ENCODE results near the gene LDLRAD4.

Gene LDLRAD4

DNA sequence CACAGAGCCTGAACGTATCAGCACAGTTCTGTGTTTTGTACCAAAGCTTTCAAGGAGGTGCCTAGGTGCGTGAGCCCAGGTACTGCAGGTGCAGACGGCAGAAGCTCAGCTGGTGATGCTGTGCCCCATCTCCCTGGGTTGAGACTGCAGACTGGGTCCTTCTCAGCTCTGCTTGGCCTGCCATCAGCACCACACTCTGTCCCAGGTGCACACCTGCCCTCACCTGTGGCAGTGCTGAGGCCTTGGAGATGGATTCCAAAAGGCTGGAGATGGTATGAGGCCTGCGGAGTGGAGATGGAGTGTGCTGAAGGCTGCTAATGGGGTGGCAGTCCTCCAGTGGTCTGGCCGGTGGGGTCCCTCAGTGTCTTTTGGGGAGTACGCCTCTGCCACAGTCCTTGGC is 9.3 kb downstream of the LDLRAD4 start:
- DNase-seq (ENCODE audit: low read depth, low spot score), result no peak

GRCh38 chr18:13229001-13229671 is 10.6 kb downstream of the LDLRAD4 start:
- DNase-seq (ENCODE audit: low read depth, low spot score), result no peak

- DNase-seq (ENCODE audit: low read depth, low spot score), result no peak
These were observed 12.6 kb downstream of the LDLRAD4 start for GRCh38 chr18:13231151-13231550.

DNA sequence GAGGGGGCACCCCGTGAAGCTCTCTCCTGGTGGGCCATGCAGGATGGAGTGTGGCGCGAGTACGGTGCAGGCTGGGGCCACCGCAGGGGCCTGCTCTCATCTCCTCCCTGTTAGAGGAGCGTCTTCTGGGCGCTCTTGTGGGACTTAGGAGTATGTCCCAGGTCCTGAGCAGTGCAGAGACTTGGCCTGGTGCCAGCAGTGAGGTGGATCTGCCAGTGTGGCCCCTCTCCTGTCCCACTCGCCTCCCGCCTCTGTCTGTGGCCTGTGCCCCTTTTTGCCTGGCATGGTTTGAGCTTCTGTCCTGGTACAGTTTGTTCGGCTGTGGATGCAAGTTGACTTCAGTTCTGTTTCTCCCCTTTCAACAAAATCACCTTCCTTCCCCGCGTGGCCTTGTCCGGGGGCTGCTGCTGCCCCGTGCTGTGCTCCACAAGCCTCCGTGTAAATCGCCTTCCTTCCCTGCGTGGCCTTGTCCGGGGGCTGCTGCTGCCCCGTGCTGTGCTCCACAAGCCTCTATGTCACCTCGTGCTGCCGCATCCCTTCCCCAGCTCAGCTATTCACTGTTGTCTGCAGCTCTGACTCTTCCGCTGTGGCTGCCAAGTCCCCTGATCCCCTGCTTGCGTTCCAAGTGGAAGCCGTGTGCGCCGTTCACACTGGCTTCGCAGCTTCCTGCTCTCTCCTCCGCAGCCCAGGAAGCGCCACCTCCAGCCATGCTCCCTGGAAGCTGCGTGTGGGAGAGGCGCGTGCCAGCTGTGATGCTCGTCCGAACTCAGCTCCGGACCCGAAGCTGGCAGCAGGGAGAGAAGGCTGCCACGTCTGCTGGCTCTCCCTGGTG is 13.7 kb downstream of the LDLRAD4 start:
- no peak for DNase-seq (ENCODE audit: low read depth, low spot score)

- DNase-seq (ENCODE audit: low read depth, low spot score), result no peak
These were observed 14.6 kb downstream of the LDLRAD4 start for GRCh38 chr18:13232971-13233786.

DNA sequence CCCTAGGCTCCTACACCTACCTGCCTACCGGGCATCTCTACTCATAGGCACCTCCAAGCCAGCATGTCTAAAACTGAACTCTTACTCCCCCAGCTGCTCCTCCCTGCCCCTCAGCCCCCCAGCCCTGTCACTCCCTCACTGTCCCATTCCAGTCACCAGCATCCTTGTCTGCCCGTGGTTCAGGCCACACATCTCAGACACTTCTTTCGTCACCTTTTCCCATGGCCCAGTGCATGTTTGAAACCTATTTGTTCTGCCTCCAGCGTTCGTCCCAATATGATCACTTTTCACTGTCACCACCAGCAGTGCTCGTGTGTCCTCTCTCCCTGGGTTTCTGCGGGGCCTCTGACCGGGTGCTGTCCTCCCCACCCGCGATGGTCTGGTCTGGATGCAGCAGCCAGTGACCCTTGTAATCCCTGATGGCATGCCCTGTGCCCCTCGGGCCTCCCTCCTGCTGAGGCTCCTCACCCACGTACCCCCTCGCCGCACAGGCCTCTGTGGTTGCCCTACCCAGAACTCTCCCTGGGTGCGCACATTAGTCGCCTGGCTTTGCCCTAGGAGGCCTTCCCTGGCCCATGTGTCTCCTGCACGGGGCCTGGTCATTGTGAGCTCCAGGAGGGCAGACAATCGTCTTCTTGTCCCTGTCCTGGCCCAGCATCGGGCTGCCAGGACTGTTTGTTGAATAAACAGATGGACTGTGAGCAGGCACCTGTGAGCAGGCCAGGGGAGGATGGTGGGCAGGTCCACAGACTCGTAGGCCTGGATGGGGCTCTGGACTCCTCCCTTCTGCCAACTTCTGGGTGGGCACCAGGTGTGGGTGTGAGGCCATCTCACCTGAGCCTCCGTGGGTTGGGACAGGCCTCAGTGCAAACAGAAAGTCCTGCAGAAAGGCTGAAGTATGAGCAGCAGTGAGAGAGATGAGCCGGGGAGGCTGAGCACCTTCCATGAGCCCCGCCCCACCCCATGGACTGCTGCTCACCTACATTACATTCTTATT is 15.5 kb downstream of the LDLRAD4 start:
- no peak for DNase-seq (ENCODE audit: low read depth, low spot score)

GRCh38 chr18:13235421-13235831 is 16.9 kb downstream of the LDLRAD4 start:
- DNase-seq (ENCODE audit: low read depth, low spot score), result no peak

- no peak for DNase-seq (ENCODE audit: low read depth, low spot score)
These were observed 17.4 kb downstream of the LDLRAD4 start for GRCh38 chr18:13235981-13236380.

DNA sequence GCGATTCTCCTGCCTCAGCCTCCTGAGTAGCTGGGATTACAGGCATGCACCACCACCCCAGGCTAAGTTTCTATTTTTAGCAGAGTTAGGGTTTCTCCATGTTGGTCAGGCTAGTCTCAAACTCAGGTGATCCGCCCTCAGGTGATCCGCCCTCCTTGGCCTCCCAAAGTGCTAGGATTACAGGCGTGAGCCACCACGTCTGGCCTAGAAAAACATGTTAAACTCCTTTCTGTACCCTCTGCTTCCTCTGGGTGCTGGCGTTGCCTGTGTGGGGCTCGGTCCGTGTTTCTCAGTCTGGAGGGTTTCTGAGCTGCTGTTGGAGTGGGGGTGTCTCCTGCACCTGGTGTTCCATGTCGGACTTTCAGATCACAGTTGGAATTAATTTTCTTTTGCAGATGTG is 17.9 kb downstream of the LDLRAD4 start:
- DNase-seq (ENCODE audit: low read depth, low spot score), result no peak

DNA sequence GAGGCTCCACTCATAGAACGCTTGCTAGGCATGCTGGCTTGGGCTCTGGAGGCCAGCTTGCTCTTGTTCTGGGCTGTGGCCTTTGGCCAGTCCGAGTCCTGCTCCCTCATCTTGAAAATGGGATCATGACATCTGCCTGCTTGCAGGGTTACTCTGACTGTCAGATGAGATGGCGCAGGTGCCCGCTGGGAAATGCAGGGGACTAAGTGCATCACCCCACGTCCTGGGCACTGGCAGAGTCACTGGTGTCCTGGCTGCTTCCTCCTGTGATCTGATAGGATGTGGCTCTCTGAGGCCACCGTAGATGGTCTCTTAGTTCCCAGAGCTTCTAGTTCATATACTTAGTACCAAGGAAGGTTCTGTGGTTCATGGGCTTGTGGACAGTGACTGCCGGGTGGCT is 18.5 kb downstream of the LDLRAD4 start:
- DNase-seq (ENCODE audit: low read depth, low spot score), result no peak

GRCh38 chr18:13237641-13238040 is 19.1 kb downstream of the LDLRAD4 start:
- DNase-seq (ENCODE audit: low read depth, low spot score), result no peak

DNA sequence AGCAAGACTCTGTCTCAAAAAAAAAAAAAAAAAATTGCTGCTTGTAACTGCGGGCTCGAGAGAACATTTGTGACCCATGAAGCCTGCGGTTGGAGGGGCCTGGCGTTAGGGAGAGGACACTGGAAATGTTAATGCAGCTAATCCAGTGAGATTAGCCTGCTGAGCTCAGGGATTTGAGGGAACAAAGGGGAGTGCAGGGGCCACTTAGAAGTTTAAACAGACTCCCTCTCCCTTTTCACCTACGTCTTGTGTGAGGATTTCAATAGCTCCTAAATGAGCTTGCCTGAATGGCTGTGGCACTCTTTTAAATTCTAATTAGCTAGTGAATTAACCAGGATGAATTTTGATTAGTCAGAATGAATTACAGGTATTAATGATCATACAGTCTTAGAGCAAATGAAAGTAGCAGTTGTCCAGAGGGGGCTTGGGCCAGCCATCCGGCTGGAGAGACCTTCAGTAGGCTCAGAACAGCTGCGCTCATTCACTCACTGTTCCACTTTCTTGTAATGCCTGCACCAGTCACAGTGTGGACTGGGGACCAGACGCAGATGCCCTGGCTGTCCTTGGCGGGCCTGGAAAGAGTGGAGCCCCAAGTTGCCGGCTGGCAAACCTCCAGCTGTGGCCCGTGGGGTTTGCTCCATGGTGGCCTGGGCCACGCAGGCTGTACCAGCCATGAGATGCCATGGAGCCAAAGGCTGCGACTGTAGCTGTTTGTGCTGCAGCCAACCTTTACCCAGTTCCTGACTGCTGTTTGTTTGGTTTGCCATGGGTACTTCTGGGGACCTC is 20.8 kb downstream of the LDLRAD4 start:
- peak; percentile 50 for DNase-seq (ENCODE audit: low read depth, low spot score)

DNA sequence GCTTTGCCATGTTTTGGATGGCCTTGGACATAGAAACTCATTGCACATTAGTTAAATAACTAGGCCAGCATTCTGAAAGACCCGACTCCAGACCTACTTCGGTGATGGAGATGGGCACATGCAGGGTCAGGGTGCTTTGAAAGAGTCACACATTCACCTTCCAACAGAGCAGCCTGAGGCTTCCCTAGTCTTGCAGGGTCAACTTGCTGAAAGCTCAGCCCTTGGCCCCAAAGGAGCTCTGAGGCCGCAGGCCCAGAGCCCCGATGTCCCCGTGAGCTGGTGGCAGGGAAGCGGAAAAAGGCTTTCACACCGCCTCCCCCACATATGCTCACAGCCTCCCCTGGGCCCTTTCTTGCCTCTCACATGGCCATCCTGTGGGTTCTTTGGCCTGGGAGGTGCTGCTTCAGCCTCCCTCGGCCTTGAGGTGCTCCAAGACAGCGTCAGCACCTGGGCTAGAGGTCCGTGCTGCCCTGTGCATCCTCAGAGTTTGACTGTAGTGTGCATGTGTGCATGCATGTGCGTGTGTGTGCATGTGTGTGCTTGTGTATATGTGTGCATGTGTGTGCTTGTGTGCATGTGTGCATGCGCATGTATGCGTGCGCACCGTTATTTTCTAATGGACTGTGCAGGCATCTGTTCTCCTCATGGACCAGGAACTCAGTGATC is 21.6 kb downstream of the LDLRAD4 start:
- DNase-seq (ENCODE audit: low read depth, low spot score), result no peak

- no peak for DNase-seq (ENCODE audit: low read depth, low spot score)
These were observed 22.7 kb downstream of the LDLRAD4 start for GRCh38 chr18:13241083-13241892.

GRCh38 chr18:13241893-13242175 is 23.3 kb downstream of the LDLRAD4 start:
- no peak for DNase-seq (ENCODE audit: low read depth, low spot score)

- no peak for DNase-seq (ENCODE audit: low read depth, low spot score)
These were observed 24.2 kb downstream of the LDLRAD4 start for GRCh38 chr18:13242797-13243196.

DNA sequence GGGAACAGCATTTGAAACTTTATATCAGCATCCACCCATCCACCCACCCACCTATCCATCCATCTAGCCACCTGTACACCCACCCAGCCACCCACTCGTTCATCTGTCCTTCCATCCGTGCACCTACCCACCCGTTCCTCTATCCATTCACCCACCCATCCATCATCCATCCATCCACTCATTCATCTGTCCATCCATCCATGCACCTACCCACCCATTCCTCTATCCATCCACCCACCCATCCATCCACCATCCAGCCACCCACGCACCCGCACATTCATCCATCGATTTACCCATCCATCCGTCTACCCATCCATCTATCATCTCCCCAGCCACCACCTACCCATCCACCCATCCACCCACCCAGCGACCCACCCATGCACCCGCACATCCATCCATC is 24.8 kb downstream of the LDLRAD4 start:
- no peak for DNase-seq (ENCODE audit: low read depth, low spot score)

- DNase-seq (ENCODE audit: low read depth, low spot score), result no peak
These were observed 25.6 kb downstream of the LDLRAD4 start for GRCh38 chr18:13244135-13244534.

GRCh38 chr18:13245481-13246000 is 27.0 kb downstream of the LDLRAD4 start:
- no peak for DNase-seq (ENCODE audit: low read depth, low spot score)
